Measurements from ENCODE around the gene EWSR1.
A peak's percentile ranks its signal among the peaks of the same experiment; 100 is the strongest.
"Not testable (repeated sequence)": the region's sequence is repeated elsewhere in the genome, so short reads cannot be mapped to it uniquely, and the experiment has no call there.

The EWSR1 gene

DNA sequence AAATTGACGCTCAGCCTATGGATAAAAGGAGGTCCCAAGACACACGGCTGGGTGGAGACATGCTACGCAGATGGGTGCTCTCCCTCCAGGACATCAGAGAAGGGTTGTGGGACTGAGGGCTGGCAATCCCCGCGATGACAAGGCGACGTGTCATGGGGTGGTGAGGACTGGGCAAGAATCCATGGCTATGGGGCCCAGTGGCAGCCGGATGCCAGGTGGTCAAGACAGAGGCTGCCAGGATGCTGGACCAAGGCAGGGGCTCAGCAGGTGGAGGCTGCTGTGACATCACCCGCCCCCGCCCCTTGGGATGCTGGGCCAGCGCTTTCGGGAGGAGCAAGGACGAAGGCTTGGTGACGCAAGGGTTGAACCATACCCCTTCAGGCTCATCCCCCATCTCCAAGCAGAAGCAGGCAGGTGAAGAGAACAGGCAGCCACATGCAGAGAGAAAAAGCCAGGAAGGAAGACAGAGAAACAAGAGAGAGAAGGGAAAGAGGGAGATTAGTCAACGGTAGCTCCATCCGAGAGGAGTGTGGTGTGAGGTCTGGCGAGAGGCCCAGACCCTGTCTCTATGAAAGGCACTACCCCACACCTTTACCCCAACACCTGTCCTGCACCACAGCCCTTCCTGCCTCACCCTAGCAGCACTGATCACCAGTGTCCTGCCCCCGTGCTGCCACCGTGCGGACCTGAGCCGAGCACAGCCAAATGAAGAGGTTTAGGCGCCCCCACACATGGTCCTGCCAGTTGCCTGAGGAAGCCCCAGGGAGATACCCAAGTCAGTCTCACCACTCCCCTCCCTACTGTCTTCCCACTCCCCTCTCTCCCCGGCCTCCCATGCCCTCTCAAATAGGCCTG is 71.5 kb downstream of the EWSR1 start:
- DNase-seq: no peak

DNA sequence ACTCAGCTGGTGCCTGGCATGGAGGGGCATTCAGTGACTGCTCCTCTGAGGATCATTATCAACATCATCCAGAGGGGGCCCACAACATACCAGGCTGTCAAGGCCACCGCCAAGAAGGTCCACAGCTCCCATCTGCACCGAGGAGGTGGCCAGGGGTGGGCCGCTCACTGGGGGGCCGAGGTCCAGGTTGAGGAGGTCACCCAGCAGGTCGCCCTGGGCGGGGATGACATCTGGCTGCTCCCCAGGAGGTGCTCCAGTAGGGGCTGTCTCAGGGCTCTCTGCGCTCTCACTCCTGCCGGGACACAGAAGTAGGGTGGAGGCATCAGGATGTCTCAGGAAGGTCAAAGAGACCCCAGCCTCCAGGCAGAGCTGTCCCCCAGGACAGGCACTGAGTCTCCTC is 72.5 kb downstream of the EWSR1 start:
- no peak for DNase-seq

GRCh38 chr22:29341056-29341848 is 73.2 kb downstream of the EWSR1 start:
- no peak for DNase-seq

DNA sequence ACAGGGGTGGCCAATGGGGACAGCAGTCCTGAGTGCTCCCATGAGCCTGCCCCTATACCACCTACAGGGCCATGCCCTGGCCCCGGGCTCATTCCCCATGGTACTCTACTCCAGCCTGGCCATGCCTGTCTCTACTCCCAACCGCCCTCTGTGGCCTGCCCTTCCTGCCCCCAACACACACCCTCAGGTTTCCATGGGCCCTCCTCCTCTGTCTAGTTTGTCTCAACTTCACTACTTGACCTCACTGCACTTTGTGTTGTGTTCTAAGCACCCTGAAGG is 73.7 kb downstream of the EWSR1 start:
- DNase-seq: no peak

GRCh38 chr22:29342177-29342576 is 74.1 kb downstream of the EWSR1 start:
- DNase-seq: no peak

- DNase-seq: no peak
Observed at GRCh38 chr22:29342577-29343312, 74.7 kb downstream of the EWSR1 start.

- peak; percentile 77 for DNase-seq
Observed at GRCh38 chr22:29343313-29343805, 75.3 kb downstream of the EWSR1 start.

DNA sequence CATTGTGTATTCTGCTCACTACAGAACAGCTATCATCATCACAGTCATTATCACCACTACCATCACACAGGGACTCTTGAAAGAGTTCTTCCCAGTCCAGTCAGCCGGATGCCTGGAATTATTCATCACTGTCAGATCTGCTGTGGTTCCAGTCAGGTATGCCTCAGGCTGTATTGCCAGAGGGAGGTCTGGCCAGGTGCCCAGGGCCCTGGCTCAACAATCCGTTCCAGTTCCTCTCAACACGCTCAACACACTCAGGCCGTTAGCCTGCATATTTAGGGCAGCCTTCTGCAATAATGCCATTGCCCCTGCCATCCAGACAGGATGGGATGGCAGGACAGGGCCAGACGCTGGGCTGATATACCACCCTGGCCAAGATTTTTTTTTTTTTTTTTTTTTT is 76.1 kb downstream of the EWSR1 start:
- peak; percentile 82 for DNase-seq

DNA sequence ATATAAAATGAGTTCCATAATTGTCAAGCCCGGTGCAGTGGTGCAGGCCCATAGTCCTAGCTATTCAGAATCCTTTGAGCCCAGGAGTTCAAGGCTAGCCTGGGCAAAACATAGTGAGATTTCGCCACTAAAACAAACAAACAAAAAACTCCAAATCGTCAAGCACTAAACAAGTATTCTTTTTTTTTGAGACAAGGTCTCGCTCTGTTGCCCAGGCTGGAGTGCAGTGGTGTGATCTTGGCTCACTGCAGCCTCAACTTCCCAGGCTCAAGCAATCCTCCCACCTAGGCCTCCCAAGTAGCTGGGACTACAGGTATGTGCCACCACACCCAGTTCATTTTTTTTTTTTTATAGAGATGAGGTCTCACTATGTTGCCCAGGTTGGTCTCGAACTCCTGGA is 76.8 kb downstream of the EWSR1 start:
- not testable (repeated sequence) for DNase-seq

GRCh38 chr22:29345932-29346331 is 77.9 kb downstream of the EWSR1 start:
- no peak for DNase-seq

GRCh38 chr22:29346659-29347058 is 78.6 kb downstream of the EWSR1 start:
- DNase-seq: no peak

DNA sequence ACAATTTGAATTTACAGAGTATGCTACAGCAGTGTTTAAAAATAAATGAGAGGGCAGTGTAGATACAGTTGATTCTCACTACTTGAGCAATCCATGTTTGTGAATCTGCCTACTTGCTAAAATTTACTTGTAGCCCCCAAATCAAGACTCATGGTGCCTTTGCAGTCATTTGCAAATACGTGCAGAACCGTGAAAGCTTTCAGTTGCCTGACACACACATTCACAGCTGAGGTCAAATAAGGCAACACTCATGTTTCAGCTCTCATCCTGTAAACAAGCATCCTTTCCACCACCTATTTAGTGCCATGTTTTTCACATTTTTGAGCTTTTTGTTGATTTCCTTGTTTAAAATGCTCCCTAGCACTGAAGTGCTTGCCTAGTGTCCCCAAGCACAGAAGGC is 80.0 kb downstream of the EWSR1 start:
- DNase-seq: no peak

GRCh38 chr22:29348956-29349355 is 80.9 kb downstream of the EWSR1 start:
- DNase-seq: peak; percentile 73
